G401 (cell line): ENCODE measurements around the gene ATOH7. TPM values are rescaled to one million over a fixed set of nuclear protein-coding genes. Genes with fewer than 3 reads are reported as not detected.

Source experiments
- DNase-seq: peaks from one replicate; pipeline ENCODE4 v3.0.0-alpha.2; 2015; ENCODE audit warnings: low spot score
- in situ Hi-C: cut with HindIII; loops from 2 replicates; pipeline ENCODE4 v1.10.0; 2016; ENCODE audit warnings: low sequenced_read_pairs, mixed read lengths
- total RNA-seq: library from RNA; depleted of rRNA; stranded (reverse); fragments of >200 nt; shearing (Covaris generic); gene quantifications from 2 replicates; pipeline ENCODE4 v1.2.3, GENCODE V29; 2014; rRNA removed

The ATOH7 gene
- total RNA-seq, 1 experiment from 2014 or later = 0.37 TPM

- DNase-seq = no peak
- in situ Hi-C loops = no loop called here
These were observed 39.8 kb downstream of the ATOH7 start for GRCh38 chr10:68192113-68192512.

GRCh38 chr10:68188835-68189234, 43.1 kb downstream of the ATOH7 start:
- DNase-seq = no peak
- in situ Hi-C loops = no loop called here

GRCh38 chr10:68185085-68185484, 46.8 kb downstream of the ATOH7 start:
- DNase-seq = no peak
- in situ Hi-C loops = no loop called here

- DNase-seq = no peak
- in situ Hi-C loops = no loop called here
These were observed 47.4 kb downstream of the ATOH7 start for GRCh38 chr10:68184546-68184945.

Other genes starting within 250 kb of the ATOH7 start
- gene HERC4, start 156.8 kb downstream of the ATOH7 start, total RNA-seq = 15.4 and 16.2 TPM in 2 replicates
- 0.06 TPM in 1 of 2 replicates, not detected in the other for gene MYPN, start 122.6 kb downstream of the ATOH7 start, total RNA-seq
- gene HNRNPH3, start 100.0 kb upstream of the ATOH7 start, total RNA-seq = 32.1 and 67.4 TPM in 2 replicates
- gene PBLD, start 100.8 kb upstream of the ATOH7 start, total RNA-seq = 0.37 and 2.3 TPM in 2 replicates
- 8.5 and 10.3 TPM in 2 replicates for gene RUFY2, start 175.2 kb upstream of the ATOH7 start, total RNA-seq
- gene DNA2, start 239.9 kb upstream of the ATOH7 start, total RNA-seq = 39.1 and 41.0 TPM in 2 replicates